ENCODE results near the gene RAD51B. TPM values are rescaled to one million over a fixed set of nuclear protein-coding genes. Genes with fewer than 3 reads are reported as not detected.
"Not testable (repeated sequence)": the region's sequence is repeated elsewhere in the genome, so short reads cannot be mapped to it uniquely, and the experiment has no call there.

The RAD51B gene
- total RNA-seq, 2 donors from 2014 or later = 37.0 to 49.7 TPM

GRCh38 chr14:68168460-68169109 is 349.0 kb downstream of the RAD51B start:
- no peak overlapping the region for H3K4me3 Mint-ChIP-seq
- no peaks in the 10 kb centered on the region for H3K9me3 Mint-ChIP-seq
- ATAC-seq (replicated peaks) = no peak
- H3K4me1 Mint-ChIP-seq = no peaks in the 10 kb centered on the region
- H3K36me3 Mint-ChIP-seq (ENCODE audit: low read depth) = no peaks in the 10 kb centered on the region
- no peak overlapping the region for H3K27ac Mint-ChIP-seq
- no peaks in the 10 kb centered on the region for H3K27me3 Mint-ChIP-seq

GRCh38 chr14:68172216-68172615 is 352.6 kb downstream of the RAD51B start:
- Mint-ChIP-seq H3K4me1 (no peaks in the 10 kb centered on the region), H3K27ac (no peak overlapping the region), H3K4me3 (no peak overlapping the region)

GRCh38 chr14:68172627-68173026 is 353.0 kb downstream of the RAD51B start:
- Mint-ChIP-seq H3K9me3 (no peaks in the 10 kb centered on the region), H3K36me3 (ENCODE audit: low read depth) (no peaks in the 10 kb centered on the region), H3K4me3 (no peak overlapping the region), H3K27me3 (no peaks in the 10 kb centered on the region), H3K4me1 (no peaks in the 10 kb centered on the region), H3K27ac (no peak overlapping the region)
- no peak for ATAC-seq (replicated peaks)

More at GRCh38 chr14:68172216-68172615, 352.6 kb downstream of the RAD51B start:
- Mint-ChIP-seq H3K36me3 (ENCODE audit: low read depth) (no peaks in the 10 kb centered on the region), H3K9me3 (no peaks in the 10 kb centered on the region), H3K27me3 (no peaks in the 10 kb centered on the region)
- ATAC-seq (replicated peaks) = no peak

GRCh38 chr14:68173227-68173972 is 353.8 kb downstream of the RAD51B start:
- no peaks in the 10 kb centered on the region for H3K9me3 Mint-ChIP-seq

GRCh38 chr14:68174446-68174845 is 354.9 kb downstream of the RAD51B start:
- Mint-ChIP-seq H3K27ac (no peak overlapping the region), H3K27me3 (no peaks in the 10 kb centered on the region), H3K4me1 (no peaks in the 10 kb centered on the region), H3K36me3 (ENCODE audit: low read depth) (no peaks in the 10 kb centered on the region), H3K9me3 (no peaks in the 10 kb centered on the region), H3K4me3 (no peak overlapping the region)
- no peak for ATAC-seq (replicated peaks)

More at GRCh38 chr14:68173227-68173972, 353.8 kb downstream of the RAD51B start:
- ATAC-seq (replicated peaks) = no peak
- no peaks in the 10 kb centered on the region for H3K4me1 Mint-ChIP-seq
- no peak overlapping the region for H3K27ac Mint-ChIP-seq
- no peaks in the 10 kb centered on the region for H3K36me3 Mint-ChIP-seq (ENCODE audit: low read depth)
- no peak overlapping the region for H3K4me3 Mint-ChIP-seq
- H3K27me3 Mint-ChIP-seq = no peaks in the 10 kb centered on the region

GRCh38 chr14:68176687-68177086 is 357.1 kb downstream of the RAD51B start:
- Mint-ChIP-seq H3K36me3 (ENCODE audit: low read depth) (no peaks in the 10 kb centered on the region), H3K4me1 (peaks cover 11% of the 10 kb centered on the region), H3K27ac (no peak overlapping the region), H3K9me3 (no peaks in the 10 kb centered on the region), H3K4me3 (no peak overlapping the region), H3K27me3 (no peaks in the 10 kb centered on the region)
- ATAC-seq (replicated peaks) = no peak

- Mint-ChIP-seq H3K36me3 (ENCODE audit: low read depth) (no peaks in the 10 kb centered on the region), H3K27ac (no peak overlapping the region), H3K4me1 (peaks cover 21% of the 10 kb centered on the region), H3K9me3 (no peaks in the 10 kb centered on the region), H3K27me3 (no peaks in the 10 kb centered on the region), H3K4me3 (no peak overlapping the region)
- ATAC-seq (replicated peaks) = no peak
Observed at GRCh38 chr14:68177728-68178127, 358.1 kb downstream of the RAD51B start.

- H3K4me3 Mint-ChIP-seq = no peak overlapping the region
- peaks cover 25% of the 10 kb centered on the region for H3K4me1 Mint-ChIP-seq
- H3K27me3 Mint-ChIP-seq = no peaks in the 10 kb centered on the region
- no peaks in the 10 kb centered on the region for H3K9me3 Mint-ChIP-seq
- no peak for ATAC-seq (replicated peaks)
- no peak overlapping the region for H3K27ac Mint-ChIP-seq
- no peaks in the 10 kb centered on the region for H3K36me3 Mint-ChIP-seq (ENCODE audit: low read depth)
Observed at GRCh38 chr14:68178282-68178681, 358.7 kb downstream of the RAD51B start.

GRCh38 chr14:68181519-68182326 is 362.1 kb downstream of the RAD51B start:
- H3K27me3 Mint-ChIP-seq = no peaks in the 10 kb centered on the region
- H3K4me3 Mint-ChIP-seq = peak overlapping the region; percentile 61
- peak; percentile 49 for ATAC-seq (replicated peaks)
- no peaks in the 10 kb centered on the region for H3K36me3 Mint-ChIP-seq (ENCODE audit: low read depth)
- H3K27ac Mint-ChIP-seq = no peak overlapping the region
- H3K9me3 Mint-ChIP-seq = no peaks in the 10 kb centered on the region
- H3K4me1 Mint-ChIP-seq = peaks cover 30% of the 10 kb centered on the region

- Mint-ChIP-seq H3K27ac (peak overlapping the region; percentile 80), H3K36me3 (ENCODE audit: low read depth) (no peaks in the 10 kb centered on the region), H3K4me1 (peaks cover 30% of the 10 kb centered on the region)
Observed at GRCh38 chr14:68182492-68182891, 362.9 kb downstream of the RAD51B start.

GRCh38 chr14:68186500-68187276 is 367.1 kb downstream of the RAD51B start:
- H3K9me3 Mint-ChIP-seq; H3K27me3 Mint-ChIP-seq; H3K27ac Mint-ChIP-seq; ATAC-seq (replicated peaks); H3K36me3 Mint-ChIP-seq (ENCODE audit: low read depth); H3K4me3 Mint-ChIP-seq: not testable (repeated sequence)
- peaks cover 18% of the 10 kb centered on the region for H3K4me1 Mint-ChIP-seq

More at GRCh38 chr14:68182492-68182891, 362.9 kb downstream of the RAD51B start:
- ATAC-seq (replicated peaks) = peak; percentile 94
- Mint-ChIP-seq H3K9me3 (no peaks in the 10 kb centered on the region), H3K4me3 (peak overlapping the region; percentile 61), H3K27me3 (no peaks in the 10 kb centered on the region)

GRCh38 chr14:68188174-68188573 is 368.6 kb downstream of the RAD51B start:
- Mint-ChIP-seq H3K4me1 (peaks cover 4% of the 10 kb centered on the region), H3K4me3 (no peak overlapping the region), H3K27me3 (no peaks in the 10 kb centered on the region), H3K27ac (no peak overlapping the region), H3K9me3 (no peaks in the 10 kb centered on the region), H3K36me3 (ENCODE audit: low read depth) (no peaks in the 10 kb centered on the region)
- ATAC-seq (replicated peaks) = no peak

GRCh38 chr14:68190032-68190431 is 370.5 kb downstream of the RAD51B start:
- Mint-ChIP-seq H3K36me3 (ENCODE audit: low read depth) (no peaks in the 10 kb centered on the region), H3K27me3 (no peaks in the 10 kb centered on the region), H3K4me1 (peaks cover 4% of the 10 kb centered on the region), H3K27ac (no peak overlapping the region), H3K4me3 (no peak overlapping the region), H3K9me3 (no peaks in the 10 kb centered on the region)
- no peak for ATAC-seq (replicated peaks)

All from activated T-helper 17 cell treated with anti-CD3 and anti-CD28 coated beads, Interleukin-2, amount 50 U/mL, for 72 hours (primary cell).